Neural crest cell (in vitro differentiated cells): ENCODE results near the gene FAM83D. TPM values are rescaled to one million over a fixed set of nuclear protein-coding genes. Genes with fewer than 3 reads are reported as not detected.

Source experiments
- DNase-seq: peaks from one replicate; pipeline ENCODE4 v3.0.0; 2021; ENCODE audit warnings: low read depth, mixed read lengths, low spot score
- H3K27ac Mint-ChIP-seq: one replicate; pipeline ENCODE4 v1.8.0; 2021; ENCODE audit warnings: mild to moderate bottlenecking, mixed read lengths; ENCODE audit not compliant: unreplicated experiment
- H3K27me3 Mint-ChIP-seq: 2 replicates; pipeline ENCODE4 v1.8.0; 2021; ENCODE audit warnings: low read depth, mild to moderate bottlenecking, mixed read lengths
- H3K36me3 Mint-ChIP-seq: 2 replicates; pipeline ENCODE4 v1.8.0; 2021; ENCODE audit warnings: low read depth, mild to moderate bottlenecking, mixed read lengths
- H3K4me1 Mint-ChIP-seq: 2 replicates; pipeline ENCODE4 v1.8.0; 2021; ENCODE audit warnings: mixed read lengths
- H3K4me3 Mint-ChIP-seq: one replicate; pipeline ENCODE4 v1.8.0; 2021; ENCODE audit warnings: mild to moderate bottlenecking, mixed read lengths
- H3K9me3 Mint-ChIP-seq: 2 replicates; pipeline ENCODE4 v1.8.0; 2021; ENCODE audit warnings: mixed read lengths
- CTCF ChIP-seq: fragments of 200-600 bp; sonication (generic); conservative IDR thresholded peaks from 2 replicates; pipeline ENCODE4 v1.5.0; 2021; ENCODE audit warnings: antibody characterized with exemption, mild to moderate bottlenecking
- total RNA-seq: library from RNA; stranded (reverse); gene quantifications from 2 replicates; pipeline ENCODE4 v1.2.1, GENCODE V29; 2021

Gene FAM83D
- total RNA-seq, 1 donor from 2014 or later, result 37.9 TPM

DNA sequence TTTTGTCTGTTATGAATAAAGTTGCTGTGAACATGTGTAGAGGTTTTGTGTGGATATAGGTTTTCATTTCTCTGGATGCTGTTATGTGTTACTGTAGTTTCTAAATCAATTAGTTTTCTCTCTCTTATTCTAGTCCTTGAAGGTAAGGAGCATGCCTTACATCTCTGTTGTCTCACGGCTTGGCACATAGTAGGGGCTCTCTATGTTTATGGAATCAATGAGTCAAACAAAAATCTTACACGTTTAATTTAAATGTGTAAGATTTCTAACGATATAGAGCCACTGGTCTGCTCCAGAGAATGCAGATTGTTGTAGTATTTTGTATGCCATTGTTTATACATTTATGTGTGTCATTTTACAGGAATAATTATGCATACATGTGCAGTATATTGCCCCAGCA, 20.6 kb downstream of the FAM83D start:
- Mint-ChIP-seq H3K27ac (no peak overlapping the region), H3K36me3 (peaks cover 22% of the 10 kb centered on the region)

DNA sequence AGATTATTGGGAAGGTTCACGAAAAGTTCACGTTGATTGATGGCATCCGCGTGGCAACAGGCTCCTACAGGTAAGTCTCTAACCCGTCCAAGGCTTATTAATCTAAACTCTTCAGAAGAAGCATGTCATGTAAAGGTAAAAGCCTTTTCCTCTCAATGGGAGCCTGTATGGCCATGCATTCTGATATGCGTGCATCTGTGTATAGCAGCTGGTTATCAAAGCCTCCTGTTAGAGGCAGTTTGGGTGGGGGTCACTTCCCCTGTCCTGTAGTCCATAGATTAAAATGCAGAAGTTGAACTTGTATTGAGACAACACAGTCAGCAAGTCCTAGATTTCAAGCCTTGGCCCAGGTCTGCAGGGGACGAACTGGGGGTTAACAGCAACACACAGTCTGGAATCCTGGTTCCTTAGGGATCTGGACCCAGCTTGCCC, 21.7 kb downstream of the FAM83D start:
- no peak for DNase-seq
- H3K4me1 Mint-ChIP-seq, result no peaks in the 10 kb centered on the region
- H3K36me3 Mint-ChIP-seq, result peaks cover 17% of the 10 kb centered on the region
- H3K4me3 Mint-ChIP-seq, result no peak overlapping the region
- no peak overlapping the region for H3K27ac Mint-ChIP-seq
- H3K9me3 Mint-ChIP-seq, result no peaks in the 10 kb centered on the region
- H3K27me3 Mint-ChIP-seq, result no peaks in the 10 kb centered on the region
- TF ChIP-seq CTCF, result no peak

More for the DNA sequence above, 20.6 kb downstream of the FAM83D start:
- no peaks in the 10 kb centered on the region for H3K9me3 Mint-ChIP-seq
- H3K4me1 Mint-ChIP-seq, result no peaks in the 10 kb centered on the region
- H3K4me3 Mint-ChIP-seq, result no peak overlapping the region
- no peak for TF ChIP-seq CTCF
- no peak for DNase-seq
- H3K27me3 Mint-ChIP-seq, result no peaks in the 10 kb centered on the region

DNA sequence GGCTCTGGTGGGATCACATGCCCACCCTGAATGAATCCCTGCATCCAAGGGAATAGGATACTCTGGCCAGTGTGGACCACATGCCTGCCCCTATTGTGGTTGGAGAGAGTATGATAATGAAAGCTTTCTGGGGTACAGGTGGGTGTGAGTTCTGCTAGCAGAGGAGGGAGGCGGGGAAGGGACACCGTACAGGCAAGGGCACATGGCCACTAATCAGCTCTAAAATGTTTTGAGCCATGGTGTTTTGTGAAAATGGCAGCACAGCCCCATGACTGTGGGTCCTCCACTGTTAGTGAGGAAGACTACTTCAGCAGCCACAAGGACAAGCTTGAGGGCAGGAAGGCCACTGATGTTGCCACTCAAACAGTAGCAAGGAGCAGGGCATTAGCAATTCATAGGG, 24.0 kb downstream of the FAM83D start:
- TF ChIP-seq CTCF, result no peak
- H3K27ac Mint-ChIP-seq, result no peak overlapping the region
- DNase-seq, result no peak
- no peaks in the 10 kb centered on the region for H3K4me1 Mint-ChIP-seq
- H3K27me3 Mint-ChIP-seq, result no peaks in the 10 kb centered on the region
- no peaks in the 10 kb centered on the region for H3K9me3 Mint-ChIP-seq
- H3K4me3 Mint-ChIP-seq, result no peak overlapping the region
- peaks cover 19% of the 10 kb centered on the region for H3K36me3 Mint-ChIP-seq

DNA sequence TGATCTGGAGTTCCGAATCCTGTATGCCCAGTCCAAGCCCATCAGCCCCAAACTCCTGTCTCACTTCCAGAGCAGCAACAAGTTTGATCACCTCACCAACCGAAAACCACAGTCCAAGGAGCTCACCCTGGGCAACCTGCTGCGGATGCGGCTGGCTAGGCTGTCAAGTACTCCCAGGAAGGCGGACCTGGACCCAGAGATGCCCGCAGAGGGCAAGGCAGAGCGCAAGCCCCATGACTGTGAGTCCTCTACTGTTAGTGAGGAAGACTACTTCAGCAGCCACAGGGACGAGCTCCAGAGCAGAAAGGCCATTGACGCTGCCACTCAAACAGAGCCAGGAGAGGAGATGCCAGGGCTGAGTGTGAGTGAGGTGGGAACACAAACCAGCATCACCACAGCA, 25.4 kb downstream of the FAM83D start:
- Mint-ChIP-seq H3K27ac (no peak overlapping the region), H3K4me1 (no peaks in the 10 kb centered on the region), H3K36me3 (peaks cover 19% of the 10 kb centered on the region), H3K4me3 (no peak overlapping the region), H3K27me3 (no peaks in the 10 kb centered on the region), H3K9me3 (no peaks in the 10 kb centered on the region)
- TF ChIP-seq CTCF, result no peak
- no peak for DNase-seq

DNA sequence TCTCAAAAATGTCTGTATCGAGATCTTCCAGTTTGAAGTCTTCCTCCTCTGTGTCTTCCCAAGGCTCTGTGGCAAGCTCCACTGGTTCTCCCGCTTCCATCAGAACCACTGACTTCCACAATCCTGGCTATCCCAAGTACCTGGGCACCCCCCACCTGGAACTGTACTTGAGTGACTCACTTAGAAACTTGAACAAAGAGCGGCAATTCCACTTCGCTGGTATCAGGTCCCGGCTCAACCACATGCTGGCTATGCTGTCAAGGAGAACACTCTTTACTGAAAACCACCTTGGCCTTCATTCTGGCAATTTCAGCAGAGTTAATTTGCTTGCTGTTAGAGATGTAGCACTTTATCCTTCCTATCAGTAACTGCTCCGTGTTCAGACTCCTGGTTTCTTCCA, 25.9 kb downstream of the FAM83D start:
- peaks cover 17% of the 10 kb centered on the region for H3K36me3 Mint-ChIP-seq
- no peak overlapping the region for H3K27ac Mint-ChIP-seq
- no peak for TF ChIP-seq CTCF

More for the DNA sequence above, 25.9 kb downstream of the FAM83D start:
- Mint-ChIP-seq H3K9me3 (no peaks in the 10 kb centered on the region), H3K4me3 (no peak overlapping the region), H3K4me1 (no peaks in the 10 kb centered on the region), H3K27me3 (no peaks in the 10 kb centered on the region)
- DNase-seq, result no peak
